ENCODE results near the gene DPPA3. TPM values are rescaled to one million over a fixed set of nuclear protein-coding genes. Genes with fewer than 3 reads are reported as not detected.

DPPA3 gene
- total and polyA plus RNA-seq, 2 donors (not counting 3 experiments of a cell fraction or from before 2014, with no cell fraction given), result not detected

- ChIA-PET POLR2A (no interaction called here), CTCF (interaction anchor here (0.7 to 1.4 kb wide), 2 partner anchors 10 to 142 kb away, joined by 3 read pairs; no protein-coding TSS in a partner anchor)
- H3K79me2 ChIP-seq (ENCODE audit: control insufficient read depth, insufficient read depth, low read length), result no peaks in the 10 kb centered on the region
- H3K27ac ChIP-seq (ENCODE audit: insufficient read depth, low read depth, low read length), result no peak overlapping the region
- H3K4me3 ChIP-seq (replicated peaks in 1 of 3; ENCODE audit: insufficient read depth in 1 of 3, low read depth in 1 of 3, low read length in 3 of 3), result no peak overlapping the region
- TF ChIP-seq EZH2 (IDR thresholded peaks at IDR 0.05; ENCODE audit: borderline replicate concordance, low read depth, low read length, severe bottlenecking) (no peak), POLR2A (IDR thresholded peaks at IDR 0.05; ENCODE audit: low read depth, low read length) (no peak), MYC (IDR thresholded peaks at IDR 0.05; ENCODE audit: low read depth, low read length) (no peak), FOS (IDR thresholded peaks at IDR 0.05; ENCODE audit: borderline replicate concordance, insufficient read depth, low read length) (no peak), GATA2 (IDR thresholded peaks at IDR 0.05; ENCODE audit: insufficient read depth, insufficient read length, low read depth, low read length) (no peak), POLR2AphosphoS5 (IDR thresholded peaks at IDR 0.05; ENCODE audit: insufficient read depth, low read depth, low read length) (no peak), CTCF (IDR thresholded peaks at IDR 0.05; ENCODE audit: extremely low read depth in 1 of 2, insufficient read depth in 1 of 2, low read depth in 1 of 2, low read length in 2 of 2) (no peak), JUN (IDR thresholded peaks at IDR 0.05; ENCODE audit: borderline replicate concordance, insufficient read depth, insufficient read length, low read depth) (no peak), MAX (IDR thresholded peaks at IDR 0.05; ENCODE audit: insufficient read depth, insufficient read length) (no peak)
- BruUV-seq (replicated peaks), result no TSS peak
- intact Hi-C loops (cut with micrococcal nuclease), result no loop called here
- dilution Hi-C loops (cut with MboI; ENCODE audit: extremely low pct_ligation_motif_present, low sequenced_read_pairs), result no loop called here
- H3K9me3 ChIP-seq (replicated peaks; ENCODE audit: control insufficient read depth, insufficient read depth, low read length), result no peaks in the 10 kb centered on the region
- H3K36me3 ChIP-seq (ENCODE audit: control insufficient read depth in 2 of 2, extremely low read depth in 1 of 2, insufficient read depth in 2 of 2, low read length in 2 of 2), result no peaks in the 10 kb centered on the region
- no peak overlapping the region for H3K4me2 ChIP-seq (ENCODE audit: insufficient read depth, low read length)
- no peak for DNase-seq (ENCODE audit: low read depth, low spot score)
- H4K20me1 ChIP-seq (replicated peaks; ENCODE audit: control insufficient read depth, extremely low read depth, insufficient read depth, low read length), result no peaks in the 10 kb centered on the region
- H3K9me1 ChIP-seq (replicated peaks; ENCODE audit: control insufficient read depth, extremely low read depth, insufficient read depth, low read length), result no peaks in the 10 kb centered on the region
- H3K27me3 ChIP-seq (ENCODE audit: control insufficient read depth in 2 of 2, insufficient read depth in 2 of 2, low read length in 2 of 2), result no peaks in the 10 kb centered on the region
- FAIRE-seq, result no peak
- no peaks in the 10 kb centered on the region for H3K4me1 ChIP-seq (ENCODE audit: control insufficient read depth, extremely low read depth, insufficient read depth, low read length)
- H3K9ac ChIP-seq (replicated peaks; ENCODE audit: extremely low read depth, insufficient read depth, low read length), result no peak overlapping the region
- H2AFZ ChIP-seq (ENCODE audit: low read depth, low read length), result no peak overlapping the region
Observed at GRCh38 chr12:7666595-7666994, 44.6 kb upstream of the DPPA3 start.
